Nephron (organoid): ENCODE measurements around the gene LPAR2.
"Not testable (repeated sequence)": the region's sequence is repeated elsewhere in the genome, so short reads cannot be mapped to it uniquely, and the experiment has no call there.

Experiments
- H3K27ac Mint-ChIP-seq, 3 experiments: 2 replicates each; pipeline ENCODE4 v1.8.0; 2020; ENCODE audit warnings: mixed read lengths in 3 of 3, mild to moderate bottlenecking in 2 of 3, moderate library complexity in 1 of 3
- H3K27me3 Mint-ChIP-seq: 2 replicates; pipeline ENCODE4 v1.8.0; 2021; ENCODE audit warnings: low read depth, mild to moderate bottlenecking, moderate library complexity, mixed read lengths
- H3K36me3 Mint-ChIP-seq: 2 replicates; pipeline ENCODE4 v1.8.0; 2020; ENCODE audit warnings: low read depth, mixed read lengths
- H3K4me1 Mint-ChIP-seq: 2 replicates; pipeline ENCODE4 v1.8.0; 2020; ENCODE audit warnings: mixed read lengths
- H3K4me3 Mint-ChIP-seq, 3 experiments: 2 replicates each; pipeline ENCODE4 v1.8.0; 2020; ENCODE audit warnings: mild to moderate bottlenecking in 3 of 3, mixed read lengths in 3 of 3, moderate library complexity in 2 of 3
- H3K9me3 Mint-ChIP-seq: 2 replicates; pipeline ENCODE4 v1.8.0; 2020; ENCODE audit warnings: mixed read lengths
- TF ChIP-seq, protein P1 (sequence below), 3 experiments: fragments of 200-600 bp; sonication (generic); IDR thresholded peaks; one replicate each; pipeline ENCODE4 v1.5.0; 2021; ENCODE audit warnings: antibody characterized with exemption in 3 of 3; ENCODE audit not compliant: unreplicated experiment in 3 of 3

Gene LPAR2

DNA sequence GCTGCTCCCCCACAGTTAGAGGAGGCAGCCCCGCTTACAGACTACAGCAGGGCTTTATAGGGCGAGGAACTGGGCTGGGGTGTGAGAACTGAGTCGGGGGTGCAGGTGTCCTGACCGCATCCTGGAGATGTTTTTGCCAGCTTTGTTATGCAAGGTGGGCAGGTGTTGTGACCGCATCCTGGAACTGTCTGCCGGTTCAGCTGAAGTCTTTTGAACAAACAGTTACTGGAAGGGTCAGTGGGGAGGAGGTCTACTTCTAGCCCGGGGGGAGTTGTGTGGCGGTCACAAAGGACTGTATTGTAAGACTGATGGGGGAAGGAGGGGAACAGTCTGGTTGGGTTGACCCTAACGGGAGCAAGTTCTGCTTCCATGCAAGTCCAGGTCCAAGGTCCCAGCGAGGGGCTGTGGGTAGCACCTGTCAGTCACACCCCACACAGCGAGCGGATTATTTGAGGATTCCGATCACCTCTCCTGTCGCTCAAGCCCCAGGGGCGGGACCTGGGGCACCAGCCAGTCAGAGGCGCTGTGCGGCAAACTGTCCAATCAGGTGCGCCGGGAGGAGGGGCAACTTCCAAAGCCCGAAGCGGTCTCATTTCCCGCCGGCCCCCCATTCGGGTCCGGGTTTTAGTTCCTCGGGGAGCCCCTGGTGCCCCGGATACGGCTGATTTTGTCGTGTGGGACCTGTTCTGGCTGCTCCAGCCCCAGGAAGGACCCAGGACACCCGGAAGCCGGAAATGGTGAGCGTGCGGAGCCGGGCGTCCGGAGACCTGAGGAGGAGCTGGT, 40.4 kb upstream of the LPAR2 start, which contains the start of gene ZNF101:
Gene ZNF101 (plus strand): TSS at position 610 of the 783 bp plus-strand sequence. CDS start 125 bp downstream, at position 735.
- peaks cover 4% of the 10 kb centered on the region for H3K4me1 Mint-ChIP-seq
- no peaks in the 10 kb centered on the region for H3K9me3 Mint-ChIP-seq
- H3K4me3 Mint-ChIP-seq: peak within 1 kb of the TSS; percentile 85 to 88 (median 88)
- TF ChIP-seq, protein P1, sequence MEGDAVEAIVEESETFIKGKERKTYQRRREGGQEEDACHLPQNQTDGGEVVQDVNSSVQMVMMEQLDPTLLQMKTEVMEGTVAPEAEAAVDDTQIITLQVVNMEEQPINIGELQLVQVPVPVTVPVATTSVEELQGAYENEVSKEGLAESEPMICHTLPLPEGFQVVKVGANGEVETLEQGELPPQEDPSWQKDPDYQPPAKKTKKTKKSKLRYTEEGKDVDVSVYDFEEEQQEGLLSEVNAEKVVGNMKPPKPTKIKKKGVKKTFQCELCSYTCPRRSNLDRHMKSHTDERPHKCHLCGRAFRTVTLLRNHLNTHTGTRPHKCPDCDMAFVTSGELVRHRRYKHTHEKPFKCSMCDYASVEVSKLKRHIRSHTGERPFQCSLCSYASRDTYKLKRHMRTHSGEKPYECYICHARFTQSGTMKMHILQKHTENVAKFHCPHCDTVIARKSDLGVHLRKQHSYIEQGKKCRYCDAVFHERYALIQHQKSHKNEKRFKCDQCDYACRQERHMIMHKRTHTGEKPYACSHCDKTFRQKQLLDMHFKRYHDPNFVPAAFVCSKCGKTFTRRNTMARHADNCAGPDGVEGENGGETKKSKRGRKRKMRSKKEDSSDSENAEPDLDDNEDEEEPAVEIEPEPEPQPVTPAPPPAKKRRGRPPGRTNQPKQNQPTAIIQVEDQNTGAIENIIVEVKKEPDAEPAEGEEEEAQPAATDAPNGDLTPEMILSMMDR (IDR thresholded peaks at IDR 0.05; ENCODE audit: unreplicated experiment in 3 of 3): no peak
- no peaks in the 10 kb centered on the region for H3K27me3 Mint-ChIP-seq
- peak within 1 kb of the TSS; percentile 24 to 70 (median 37) for H3K27ac Mint-ChIP-seq
- H3K36me3 Mint-ChIP-seq: peaks cover 17% of the 10 kb centered on the region

DNA sequence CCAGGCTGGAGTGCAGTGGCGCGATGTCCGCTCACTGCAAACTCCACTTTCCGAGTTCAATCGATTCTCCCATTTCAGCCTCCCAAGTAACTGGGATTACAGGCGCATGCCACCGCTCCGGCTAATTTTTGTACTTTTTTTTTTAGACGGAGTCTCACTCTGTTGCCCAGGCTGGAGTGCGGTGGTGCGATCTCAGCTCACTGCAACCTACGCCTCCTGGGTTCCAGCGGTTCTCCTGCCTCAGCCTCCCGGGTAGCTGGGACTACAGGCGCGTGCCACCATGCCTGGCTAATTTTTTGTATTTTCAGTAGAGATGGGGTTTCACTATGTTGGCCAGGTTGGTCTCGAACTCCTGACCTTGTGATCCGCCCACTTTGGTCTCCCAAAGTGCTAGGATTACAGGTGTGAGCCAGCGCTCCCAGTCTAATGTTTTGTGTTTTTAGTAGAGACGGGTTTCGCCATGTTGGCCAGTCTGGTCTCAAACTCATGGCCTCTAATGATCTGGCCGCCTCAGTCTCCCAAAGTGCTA, 37.5 kb upstream of the LPAR2 start:
- H3K27me3 Mint-ChIP-seq, H3K9me3 Mint-ChIP-seq, H3K27ac Mint-ChIP-seq, H3K36me3 Mint-ChIP-seq: not testable (repeated sequence)
- Mint-ChIP-seq H3K4me3 (peak overlapping the region; percentile 49 to 59 (median 54)), H3K4me1 (peaks cover 24% of the 10 kb centered on the region)

DNA sequence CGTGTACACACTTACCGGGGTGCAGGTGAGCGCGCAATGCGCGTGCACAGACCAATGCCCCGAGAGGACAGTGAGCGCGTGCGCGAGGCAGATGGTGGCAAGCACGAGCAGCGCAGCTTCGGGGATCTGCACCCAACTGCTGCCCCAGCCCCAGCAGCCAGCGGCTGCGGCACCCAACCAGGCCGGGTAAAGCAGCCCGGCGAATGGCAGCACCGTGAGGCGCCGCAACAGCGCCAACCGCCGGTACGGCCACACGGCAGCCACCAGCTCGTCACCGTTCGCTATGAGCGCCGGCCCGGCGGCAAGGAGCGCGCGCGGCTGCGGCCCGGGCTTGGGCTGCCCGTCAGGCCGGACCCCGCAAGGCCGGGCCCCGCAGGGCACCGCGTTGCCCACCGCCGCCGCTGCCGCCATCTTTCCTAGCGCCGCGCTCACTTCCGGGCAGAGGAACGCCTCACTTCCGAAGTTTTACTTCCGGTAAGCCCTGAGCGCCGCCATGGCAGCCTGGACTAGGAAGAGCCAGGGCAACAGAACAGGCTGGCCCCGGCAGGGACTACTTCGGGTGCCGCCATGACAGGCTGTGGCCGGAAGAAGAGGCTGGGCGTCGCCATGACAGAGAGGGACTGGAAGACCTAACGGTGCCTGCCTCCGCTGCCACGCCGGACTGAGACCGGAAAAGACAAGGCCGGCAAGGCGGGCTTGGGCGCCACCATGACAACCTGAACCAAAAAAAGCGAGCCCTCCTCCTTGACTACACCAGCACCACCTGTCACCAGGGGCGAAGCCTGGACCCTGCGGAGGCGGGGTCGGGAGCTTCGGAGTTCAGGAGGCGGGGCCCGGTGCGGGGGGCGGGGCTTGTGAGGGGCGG, 35.5 kb upstream of the LPAR2 start, which contains the start of gene ATP13A1:
Gene ATP13A1 (minus strand): TSS at position 421 of the 865 bp plus-strand sequence. CDS start 10 bp downstream, at position 411.
- no peaks in the 10 kb centered on the region for H3K9me3 Mint-ChIP-seq
- TF ChIP-seq, protein P1 (IDR thresholded peaks at IDR 0.05; ENCODE audit: unreplicated experiment in 3 of 3): no peak
- H3K36me3 Mint-ChIP-seq: peaks cover 5% of the 10 kb centered on the region
- H3K4me1 Mint-ChIP-seq: peaks cover 20% of the 10 kb centered on the region
- peak within 1 kb of the TSS; percentile 92 to 95 (median 94) for H3K4me3 Mint-ChIP-seq
- no peaks in the 10 kb centered on the region for H3K27me3 Mint-ChIP-seq
- H3K27ac Mint-ChIP-seq: peak within 1 kb of the TSS; percentile 87 to 95 (median 93)

DNA sequence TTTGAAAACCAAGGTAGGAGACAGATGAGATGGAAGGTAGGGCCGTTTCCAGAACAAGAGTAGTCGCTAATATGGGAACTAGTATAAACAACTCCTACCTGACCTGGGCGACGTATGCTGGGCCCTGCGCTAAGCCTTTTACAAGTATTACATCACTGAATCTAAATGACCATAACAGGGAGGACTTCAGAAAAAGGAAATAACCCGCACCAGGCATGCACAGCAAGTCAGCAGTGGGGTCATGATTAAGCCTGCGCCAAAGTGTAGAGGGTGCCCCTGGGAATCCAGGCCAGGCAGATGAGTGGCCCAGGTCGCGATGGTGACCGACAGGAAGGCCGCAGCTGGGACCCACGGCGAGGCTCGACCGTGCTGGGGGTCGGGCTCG, 34.8 kb upstream of the LPAR2 start:
- Mint-ChIP-seq H3K36me3 (peaks cover 10% of the 10 kb centered on the region), H3K27ac (peak overlapping the region; percentile 54 to 90 (median 79)), H3K4me1 (peaks cover 20% of the 10 kb centered on the region), H3K9me3 (no peaks in the 10 kb centered on the region), H3K4me3 (peak overlapping the region; percentile 92 to 95 (median 94)), H3K27me3 (no peaks in the 10 kb centered on the region)
- TF ChIP-seq, protein P1 (IDR thresholded peaks at IDR 0.05; ENCODE audit: unreplicated experiment in 3 of 3): no peak

DNA sequence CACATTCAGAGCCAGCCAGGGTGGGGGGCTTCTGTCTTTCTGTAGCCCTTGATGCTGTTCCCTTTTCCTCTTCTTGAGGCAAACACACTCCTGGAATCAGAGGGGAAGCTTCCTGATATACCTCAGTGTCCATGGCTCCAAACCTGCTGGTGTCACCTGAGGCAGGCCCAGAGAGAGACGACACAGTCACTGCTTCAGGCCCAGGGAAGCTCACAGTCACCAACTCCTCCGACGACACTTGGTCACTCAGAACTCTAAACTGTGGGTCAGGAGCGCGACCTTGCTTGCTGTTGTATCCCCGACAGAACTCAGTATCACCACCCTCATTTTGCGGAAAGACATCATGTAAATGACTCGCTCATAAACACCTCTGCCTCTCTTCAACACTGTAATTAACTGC, 34.3 kb upstream of the LPAR2 start:
- H3K27ac Mint-ChIP-seq: peak overlapping the region; percentile 54 to 90 (median 79)
- TF ChIP-seq, protein P1 (IDR thresholded peaks at IDR 0.05; ENCODE audit: unreplicated experiment in 3 of 3): no peak
- H3K4me3 Mint-ChIP-seq: peak overlapping the region; percentile 92 to 95 (median 94)
- peaks cover 20% of the 10 kb centered on the region for H3K4me1 Mint-ChIP-seq
- H3K36me3 Mint-ChIP-seq: peaks cover 14% of the 10 kb centered on the region
- no peaks in the 10 kb centered on the region for H3K9me3 Mint-ChIP-seq
- no peaks in the 10 kb centered on the region for H3K27me3 Mint-ChIP-seq
